Activated CD4-positive, alpha-beta T cell treated with anti-CD3 and anti-CD28 coated beads for 36 hours (primary cell): ENCODE results near the gene CIDEA. TPM values are rescaled to one million over a fixed set of nuclear protein-coding genes. Genes with fewer than 3 reads are reported as not detected.
A peak's percentile ranks its signal among the peaks of the same experiment; 100 is the strongest.

ENCODE experiments used
- ATAC-seq: fragments of 200-7000 bp; cut with Tn5 transposase; one replicate; pipeline ENCODE4 v1.10.0; 2021; ENCODE audit warnings: mild to moderate bottlenecking, moderate library complexity
- CTCF ChIA-PET: fragments of 350-600 bp; sonication (Branson Sonifier 250); formaldehyde crosslinking; loops from one replicate; lab custom pipeline; 2021; ENCODE audit warnings: antibody characterized with exemption; lab: Charles Lee
- POLR2A ChIA-PET: fragments of 350-600 bp; sonication (Branson Sonifier 250); formaldehyde crosslinking; loops from one replicate; lab custom pipeline; 2021; ENCODE audit warnings: antibody characterized with exemption, inconsistent platforms; lab: Charles Lee
- DNase-seq: peaks from one replicate; pipeline ENCODE4 v3.0.0-alpha.2; 2020
- H3K27ac Mint-ChIP-seq: one replicate; pipeline ENCODE4 v1.8.0; 2021; ENCODE audit warnings: mixed read lengths
- H3K27me3 Mint-ChIP-seq: one replicate; pipeline ENCODE4 v1.8.0; 2021; ENCODE audit warnings: mixed read lengths
- H3K36me3 Mint-ChIP-seq: one replicate; pipeline ENCODE4 v1.8.0; 2021; ENCODE audit warnings: low read depth, mixed read lengths
- H3K4me1 Mint-ChIP-seq: one replicate; pipeline ENCODE4 v1.8.0; 2021; ENCODE audit warnings: mixed read lengths
- H3K4me3 Mint-ChIP-seq: one replicate; pipeline ENCODE4 v1.8.0; 2021; ENCODE audit warnings: mild to moderate bottlenecking, moderate library complexity, mixed read lengths
- H3K9me3 Mint-ChIP-seq: one replicate; pipeline ENCODE4 v1.8.0; 2021; ENCODE audit warnings: low read depth, mixed read lengths
- intact Hi-C, 2 experiments: fragments of 100-400 bp; cut with DNase I in 1 of 2; cut with micrococcal nuclease in 1 of 2; formaldehyde crosslinking; loops; one replicate each; pipeline versions ENCODE4 v1.14.2 to v1.15.1; 2022 to 2024; cut with DNase I, micrococcal nuclease
- total RNA-seq, 2 experiments: library from RNA; stranded (reverse); gene quantifications; one replicate each; pipeline ENCODE4 v1.2.3, GENCODE V29; 2021

Gene CIDEA
- total RNA-seq, 2 experiments from 2014 or later = not detected

- Mint-ChIP-seq H3K4me1 (peaks cover 10% of the 10 kb centered on the region), H3K36me3 (peaks cover 3% of the 10 kb centered on the region), H3K9me3 (peaks cover 2% of the 10 kb centered on the region), H3K4me3 (no peak overlapping the region), H3K27me3 (peaks cover 40% of the 10 kb centered on the region), H3K27ac (no peak overlapping the region)
- ATAC-seq = no peak
- POLR2A ChIA-PET = no interaction called here
- CTCF ChIA-PET = no interaction called here
- DNase-seq = no peak
- intact Hi-C loops = no loop called here
Measured at GRCh38 chr18:12305930-12306629, 51.9 kb downstream of the CIDEA start.

GRCh38 chr18:12306752-12307700, 52.9 kb downstream of the CIDEA start:
- peak; percentile 24 for DNase-seq
- peak overlapping the region; percentile 71 for H3K4me3 Mint-ChIP-seq
- peaks cover 5% of the 10 kb centered on the region for H3K9me3 Mint-ChIP-seq
- no peak overlapping the region for H3K27ac Mint-ChIP-seq
- intact Hi-C loops = no loop called here
- H3K27me3 Mint-ChIP-seq = peaks cover 40% of the 10 kb centered on the region
- ChIA-PET POLR2A (interaction anchor here (0.6 kb wide), 1 partner anchor 8 kb away, joined by 3 read pairs; no protein-coding TSS in a partner anchor), CTCF (no interaction called here)
- peaks cover 5% of the 10 kb centered on the region for H3K36me3 Mint-ChIP-seq
- H3K4me1 Mint-ChIP-seq = peaks cover 10% of the 10 kb centered on the region
- ATAC-seq = no peak

GRCh38 chr18:12307701-12308385, 53.7 kb downstream of the CIDEA start, which contains the start of gene TUBB6:
Gene TUBB6, plus strand, starts transcription at chr18:12308241. Its CDS starts 52 bp downstream, at chr18:12308293.
- ChIA-PET CTCF (no interaction called here), POLR2A (interaction anchor here (0.6 kb wide), 1 partner anchor 9 kb away, joined by 3 read pairs; no protein-coding TSS in a partner anchor)
- H3K27me3 Mint-ChIP-seq = peaks cover 40% of the 10 kb centered on the region
- intact Hi-C loops = loop anchor here in 1 of 2 experiments (1.0 kb wide), 1 partner anchor 69 kb away; the partner anchor contains the start of gene AFG3L2
- H3K4me3 Mint-ChIP-seq = peak within 1 kb of the TSS; percentile 71
- ATAC-seq = peak; percentile 78
- H3K36me3 Mint-ChIP-seq = peaks cover 5% of the 10 kb centered on the region
- H3K4me1 Mint-ChIP-seq = peaks cover 10% of the 10 kb centered on the region
- peak; percentile 62 for DNase-seq
- no peak within 1 kb of the TSS for H3K27ac Mint-ChIP-seq
- H3K9me3 Mint-ChIP-seq = peaks cover 5% of the 10 kb centered on the region

DNA sequence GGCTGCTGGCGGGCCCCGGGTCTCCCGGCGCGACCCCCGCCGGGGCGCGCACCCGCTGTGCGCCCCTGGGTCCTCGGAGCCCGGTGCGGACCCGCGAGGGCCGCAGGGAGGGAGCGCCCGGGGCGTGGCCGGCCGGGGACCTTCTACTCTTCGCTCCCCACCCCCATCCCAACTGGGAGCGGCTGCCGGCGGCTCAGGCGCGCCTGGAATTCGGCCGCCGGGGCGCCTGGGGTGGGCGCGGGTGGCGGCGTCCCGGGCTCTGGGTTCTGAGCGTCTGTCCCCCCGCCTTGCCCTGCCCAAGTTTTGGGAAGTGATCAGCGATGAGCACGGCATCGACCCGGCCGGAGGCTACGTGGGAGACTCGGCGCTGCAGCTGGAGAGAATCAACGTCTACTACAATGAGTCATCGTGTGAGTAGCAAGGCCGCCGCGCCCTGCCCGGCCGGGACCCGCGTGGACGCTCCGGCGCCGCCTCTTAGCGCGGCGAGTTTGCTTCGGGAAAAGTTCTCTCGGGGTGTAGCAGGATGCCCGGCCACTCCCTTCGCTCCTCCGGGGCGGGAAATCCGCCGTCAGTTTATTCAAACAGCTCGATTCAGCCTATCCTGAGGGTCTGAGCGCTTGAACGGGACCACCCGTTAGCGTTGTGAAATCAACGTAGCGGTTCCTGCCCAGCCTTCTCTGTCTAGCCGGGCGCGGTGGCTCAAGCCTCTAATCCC, 54.4 kb downstream of the CIDEA start:
- peaks cover 40% of the 10 kb centered on the region for H3K27me3 Mint-ChIP-seq
- H3K4me1 Mint-ChIP-seq = peaks cover 10% of the 10 kb centered on the region
- H3K9me3 Mint-ChIP-seq = peaks cover 5% of the 10 kb centered on the region
- no peak overlapping the region for H3K27ac Mint-ChIP-seq
- DNase-seq (peak; percentile 64), ATAC-seq (peak; percentile 72)
- intact Hi-C loops = loop anchor here in 1 of 2 experiments (1.0 kb wide), 1 partner anchor 69 kb away; the partner anchor contains the start of gene AFG3L2
- peaks cover 5% of the 10 kb centered on the region for H3K36me3 Mint-ChIP-seq
- H3K4me3 Mint-ChIP-seq = peak overlapping the region; percentile 56
- ChIA-PET POLR2A (no interaction called here), CTCF (no interaction called here)

- Mint-ChIP-seq H3K36me3 (peaks cover 5% of the 10 kb centered on the region), H3K27me3 (peaks cover 34% of the 10 kb centered on the region), H3K4me3 (no peak overlapping the region), H3K4me1 (peaks cover 10% of the 10 kb centered on the region), H3K27ac (no peak overlapping the region), H3K9me3 (peaks cover 5% of the 10 kb centered on the region)
- ChIA-PET CTCF (interaction anchor here (1.2 to 1.9 kb wide), 2 partner anchors 11 to 297 kb away, joined by 3 read pairs; no protein-coding TSS in a partner anchor), POLR2A (no interaction called here)
- ATAC-seq = no peak
- intact Hi-C loops = no loop called here
- no peak for DNase-seq
Measured at GRCh38 chr18:12309683-12310198, 55.6 kb downstream of the CIDEA start.

GRCh38 chr18:12310762-12311161, 56.6 kb downstream of the CIDEA start:
- CTCF ChIA-PET = interaction anchor here (1.1 to 1.9 kb wide), 3 partner anchors 10 to 296 kb away, joined by 3 to 5 read pairs (median 3); no protein-coding TSS in a partner anchor
- intact Hi-C loops = no loop called here
- H3K36me3 Mint-ChIP-seq = peaks cover 5% of the 10 kb centered on the region
- H3K4me3 Mint-ChIP-seq = no peak overlapping the region
- H3K9me3 Mint-ChIP-seq = peaks cover 5% of the 10 kb centered on the region
- H3K4me1 Mint-ChIP-seq = peaks cover 10% of the 10 kb centered on the region
- ATAC-seq = no peak
- POLR2A ChIA-PET = no interaction called here
- DNase-seq = no peak
- no peak overlapping the region for H3K27ac Mint-ChIP-seq
- H3K27me3 Mint-ChIP-seq = peaks cover 28% of the 10 kb centered on the region

GRCh38 chr18:12312976-12313375, 58.8 kb downstream of the CIDEA start:
- Mint-ChIP-seq H3K9me3 (peaks cover 5% of the 10 kb centered on the region), H3K4me3 (no peak overlapping the region), H3K36me3 (peaks cover 5% of the 10 kb centered on the region), H3K27me3 (peaks cover 12% of the 10 kb centered on the region), H3K27ac (no peak overlapping the region), H3K4me1 (no peaks in the 10 kb centered on the region)
- CTCF ChIA-PET = interaction anchor here (4.8 kb wide), 1 partner anchor 15 kb away, joined by 24 read pairs; no protein-coding TSS in a partner anchor
- POLR2A ChIA-PET = no interaction called here
- DNase-seq (no peak), ATAC-seq (no peak)
- intact Hi-C loops = no loop called here

DNA sequence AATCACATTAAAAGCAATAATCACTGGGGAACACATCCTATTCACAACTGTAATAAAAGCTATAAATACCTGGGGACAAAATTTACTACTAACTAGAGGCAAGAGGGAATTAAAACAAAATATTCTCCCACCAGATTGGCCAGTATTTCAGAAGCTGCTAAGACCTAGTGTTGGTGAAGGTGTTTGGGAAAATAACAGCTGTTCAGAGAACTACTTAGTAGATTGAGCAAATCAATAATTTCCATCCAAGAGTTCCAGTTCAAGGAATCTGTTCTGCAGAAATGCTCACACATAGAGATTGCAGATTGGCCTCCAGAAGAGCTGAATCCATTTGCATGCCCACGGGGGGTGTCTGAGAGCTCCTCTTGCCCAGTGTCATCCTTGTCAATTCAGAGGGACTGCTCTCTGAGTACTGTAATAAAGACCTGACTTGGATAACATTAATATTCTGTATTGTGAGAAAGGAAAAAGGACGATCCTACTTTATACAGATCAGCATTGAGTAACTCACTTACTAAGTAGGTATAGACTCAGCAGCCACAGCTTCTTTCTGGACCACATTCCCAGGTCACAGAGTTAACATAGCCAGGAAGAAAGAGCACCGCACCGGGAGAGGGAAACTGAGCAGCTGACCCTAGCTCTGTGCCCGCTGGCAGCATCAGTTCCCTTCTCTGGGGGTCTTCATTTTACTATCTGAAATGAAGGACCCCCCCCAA, 59.5 kb downstream of the CIDEA start:
- intact Hi-C loops = no loop called here
- no peak for ATAC-seq

DNA sequence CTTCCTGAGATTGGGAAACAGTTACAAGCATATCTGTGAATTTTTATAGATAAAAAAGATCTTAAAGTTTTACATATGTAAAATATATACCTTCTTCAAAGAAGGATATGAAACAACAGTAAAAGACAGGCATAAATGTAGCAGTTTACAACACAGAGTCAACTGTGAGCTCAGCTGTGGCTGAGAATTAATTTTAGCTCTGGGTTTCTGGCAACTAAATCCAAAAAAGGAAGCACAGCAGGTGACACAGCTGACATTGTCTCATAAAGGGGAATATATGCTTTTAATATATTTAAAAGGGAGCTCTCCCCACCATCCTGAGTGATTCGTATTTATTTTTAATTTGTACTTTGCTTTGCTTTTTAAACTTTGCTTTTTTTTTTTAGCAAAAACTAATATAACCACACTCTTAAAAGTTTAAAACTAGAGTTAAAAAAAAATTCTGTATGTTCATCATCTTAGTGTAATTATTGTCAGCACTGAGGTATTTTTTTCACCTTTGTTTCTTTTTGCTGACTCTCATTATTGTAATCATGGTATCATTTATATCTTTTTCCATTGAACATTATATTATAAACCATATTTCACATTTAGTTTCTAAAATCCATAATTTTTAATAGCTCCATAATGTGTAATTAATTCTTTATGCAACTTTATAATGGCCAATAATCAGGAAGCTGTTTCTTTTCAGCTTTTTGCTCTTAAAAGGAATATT, 60.6 kb downstream of the CIDEA start:
- POLR2A ChIA-PET = no interaction called here
- Mint-ChIP-seq H3K4me3 (no peak overlapping the region), H3K27ac (no peak overlapping the region), H3K9me3 (peaks cover 4% of the 10 kb centered on the region), H3K36me3 (peaks cover 3% of the 10 kb centered on the region), H3K4me1 (no peaks in the 10 kb centered on the region), H3K27me3 (peaks cover 6% of the 10 kb centered on the region)
- ATAC-seq (no peak), DNase-seq (no peak)
- CTCF ChIA-PET = interaction anchor here (0.7 to 4.8 kb wide), 3 partner anchors 13 to 377 kb away, joined by 3 to 24 read pairs (median 3); no protein-coding TSS in a partner anchor
- intact Hi-C loops = no loop called here

More for the DNA sequence above, 59.5 kb downstream of the CIDEA start:
- H3K27me3 Mint-ChIP-seq = peaks cover 10% of the 10 kb centered on the region
- peaks cover 5% of the 10 kb centered on the region for H3K36me3 Mint-ChIP-seq
- no peaks in the 10 kb centered on the region for H3K4me1 Mint-ChIP-seq
- POLR2A ChIA-PET = no interaction called here
- H3K9me3 Mint-ChIP-seq = peaks cover 5% of the 10 kb centered on the region
- CTCF ChIA-PET = interaction anchor here (0.5 to 4.8 kb wide), 4 partner anchors 14 to 376 kb away, joined by 3 to 24 read pairs (median 3); no protein-coding TSS in a partner anchor
- no peak overlapping the region for H3K27ac Mint-ChIP-seq
- no peak overlapping the region for H3K4me3 Mint-ChIP-seq
- no peak for DNase-seq
